Measurements from ENCODE around the gene POFUT2. TPM values are rescaled to one million over a fixed set of nuclear protein-coding genes. Genes with fewer than 3 reads are reported as not detected.

POFUT2 gene
- polyA plus RNA-seq, 1 experiment: 38.5 TPM

DNA sequence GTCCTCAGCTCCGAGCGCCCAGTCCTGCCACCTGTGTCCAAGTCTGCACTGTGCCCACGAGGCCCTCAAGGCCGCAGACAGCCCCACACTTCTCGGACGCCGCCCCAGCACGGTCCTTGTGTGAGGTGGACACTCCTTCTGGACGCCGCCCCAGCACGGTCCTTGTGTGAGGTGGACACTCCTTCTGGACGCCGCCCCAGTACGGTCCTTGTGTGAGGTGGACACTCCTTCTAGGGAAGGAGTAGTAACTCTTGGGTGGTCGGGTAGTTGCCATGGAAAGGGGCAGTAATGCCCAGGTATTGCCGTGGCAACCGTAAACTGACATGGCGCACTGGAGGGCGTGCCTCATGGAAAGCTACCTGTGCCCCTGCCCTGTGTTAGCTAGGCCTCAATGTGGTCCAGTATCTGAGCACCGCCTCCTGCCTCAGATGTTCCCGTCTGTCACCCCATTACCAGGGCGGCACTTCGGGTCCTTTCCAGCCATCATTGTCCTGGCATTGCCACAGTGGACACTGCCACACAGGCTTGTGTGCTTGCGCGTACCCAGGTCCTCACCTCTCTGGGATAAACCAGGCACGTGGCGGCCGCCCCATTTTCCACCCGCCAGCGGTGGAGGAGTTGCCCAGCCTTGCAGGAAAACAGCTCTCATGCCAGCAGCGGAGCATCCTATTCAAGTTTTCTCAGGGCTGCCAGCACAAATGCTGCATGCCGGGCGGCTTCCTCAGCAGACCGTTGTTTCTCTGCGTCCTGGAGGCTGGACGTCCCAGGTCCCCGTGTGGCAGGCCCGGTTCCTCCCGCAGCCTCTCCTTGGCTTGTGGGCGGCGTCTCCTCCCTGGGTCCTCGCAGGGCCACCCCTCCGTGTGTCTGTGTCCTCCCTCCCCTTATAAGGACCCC lies 40.8 kb upstream of the POFUT2 start:
- Histone ChIP-seq H3K4me3 (ENCODE audit: low read depth, low read length) (no peak overlapping the region), H3K27me3 (ENCODE audit: control insufficient read depth, insufficient read depth, low read length) (no peaks in the 10 kb centered on the region), H3K36me3 (ENCODE audit: control insufficient read depth, insufficient read depth, low read length) (no peaks in the 10 kb centered on the region)
- no peak for DNase-seq (ENCODE audit: low read depth)
- ChIA-PET CTCF (interaction anchor here (0.7 kb wide), 1 partner anchor 12 kb away, joined by 3 read pairs; no protein-coding TSS in a partner anchor), POLR2A (no interaction called here)
- no peak for TF ChIP-seq CTCF (IDR thresholded peaks at IDR 0.05; ENCODE audit: insufficient read depth, low read depth, low read length)

- H3K27me3 ChIP-seq (ENCODE audit: control insufficient read depth, insufficient read depth, low read length): no peaks in the 10 kb centered on the region
- no peak for DNase-seq (ENCODE audit: low read depth)
- H3K4me3 ChIP-seq (ENCODE audit: low read depth, low read length): no peak overlapping the region
- POLR2A ChIA-PET: no interaction called here
- H3K36me3 ChIP-seq (ENCODE audit: control insufficient read depth, insufficient read depth, low read length): no peaks in the 10 kb centered on the region
- CTCF ChIA-PET: interaction anchor here (0.6 kb wide), 1 partner anchor 18 kb away, joined by 3 read pairs; no protein-coding TSS in a partner anchor
- TF ChIP-seq CTCF (IDR thresholded peaks at IDR 0.05; ENCODE audit: insufficient read depth, low read depth, low read length): no peak
These were observed 39.9 kb upstream of the POFUT2 start for GRCh38 chr21:45327441-45328197.

GRCh38 chr21:45326891-45327440 lies 39.3 kb upstream of the POFUT2 start:
- TF ChIP-seq CTCF (IDR thresholded peaks at IDR 0.05; ENCODE audit: insufficient read depth, low read depth, low read length): no peak
- H3K27me3 ChIP-seq (ENCODE audit: control insufficient read depth, insufficient read depth, low read length): no peaks in the 10 kb centered on the region
- DNase-seq (ENCODE audit: low read depth): no peak
- H3K36me3 ChIP-seq (ENCODE audit: control insufficient read depth, insufficient read depth, low read length): no peaks in the 10 kb centered on the region
- no peak overlapping the region for H3K4me3 ChIP-seq (ENCODE audit: low read depth, low read length)
- ChIA-PET CTCF (no interaction called here), POLR2A (no interaction called here)

DNA sequence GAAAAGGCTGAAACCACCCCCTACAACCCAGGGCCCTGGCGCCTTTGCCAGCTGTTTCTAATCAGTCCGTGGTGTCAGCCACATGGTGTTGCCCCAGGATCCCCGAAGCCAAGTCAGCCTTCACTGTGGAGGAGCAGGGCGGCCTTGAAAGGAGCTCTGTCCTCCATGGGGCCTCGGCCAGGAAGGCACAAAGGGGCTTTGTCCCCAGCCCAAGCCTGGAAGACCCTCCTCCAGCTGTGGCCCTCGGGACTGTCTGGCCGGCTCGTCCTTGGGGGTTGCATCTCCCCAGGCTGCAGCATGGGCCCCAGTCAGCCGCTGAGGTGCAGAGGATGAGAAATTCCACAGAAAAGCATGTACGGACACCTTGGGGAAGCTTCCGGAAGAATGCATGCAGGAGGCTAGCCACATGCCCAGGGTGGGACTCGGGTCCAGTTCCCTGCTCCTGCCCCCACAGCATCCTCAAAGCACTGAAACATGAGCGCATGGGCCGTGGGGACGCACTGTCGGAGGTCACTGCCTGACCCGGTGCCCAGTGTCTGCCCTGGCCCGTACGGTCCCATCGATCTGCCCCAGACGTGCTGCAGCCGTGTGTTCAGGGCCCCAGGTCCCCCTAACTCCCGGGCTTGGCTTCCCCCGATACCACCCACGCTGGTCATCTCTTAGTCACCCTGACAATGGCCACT lies 38.6 kb upstream of the POFUT2 start:
- Histone ChIP-seq H3K36me3 (ENCODE audit: control insufficient read depth, insufficient read depth, low read length) (no peaks in the 10 kb centered on the region), H3K4me3 (ENCODE audit: low read depth, low read length) (no peak overlapping the region), H3K27me3 (ENCODE audit: control insufficient read depth, insufficient read depth, low read length) (no peaks in the 10 kb centered on the region)
- no peak for TF ChIP-seq CTCF (IDR thresholded peaks at IDR 0.05; ENCODE audit: insufficient read depth, low read depth, low read length)
- DNase-seq (ENCODE audit: low read depth): no peak
- ChIA-PET CTCF (interaction anchor here (1.1 to 1.4 kb wide), 2 partner anchors 10 to 18 kb away, joined by 6 read pairs; no protein-coding TSS in a partner anchor), POLR2A (no interaction called here)
